Activated CD8-positive, alpha-beta T cell treated with anti-CD3 and anti-CD28 coated beads for 36 hours (primary cell): Measurements from ENCODE around the gene ARL10. TPM values are rescaled to one million over a fixed set of nuclear protein-coding genes. Genes with fewer than 3 reads are reported as not detected.

ENCODE experiments used
- ATAC-seq: fragments of 200-7000 bp; cut with Tn5 transposase; one replicate; pipeline ENCODE4 v1.10.0; 2021; ENCODE audit warnings: mild to moderate bottlenecking, moderate library complexity
- CTCF ChIA-PET: fragments of 350-600 bp; sonication (Branson Sonifier 250); formaldehyde crosslinking; loops from one replicate; lab custom pipeline; 2021; ENCODE audit warnings: antibody characterized with exemption; lab: Charles Lee
- POLR2A ChIA-PET: fragments of 350-600 bp; sonication (Branson Sonifier 250); formaldehyde crosslinking; loops from one replicate; lab custom pipeline; 2021; ENCODE audit warnings: antibody characterized with exemption; lab: Charles Lee
- DNase-seq: peaks from one replicate; pipeline ENCODE4 v3.0.0-alpha.2; 2020
- H3K27ac Mint-ChIP-seq: one replicate; pipeline ENCODE4 v1.8.0; 2021; ENCODE audit warnings: mild to moderate bottlenecking, mixed read lengths
- H3K27me3 Mint-ChIP-seq: one replicate; pipeline ENCODE4 v1.8.0; 2021; ENCODE audit warnings: mixed read lengths
- H3K36me3 Mint-ChIP-seq: one replicate; pipeline ENCODE4 v1.8.0; 2021; ENCODE audit warnings: low read depth, mixed read lengths
- H3K4me1 Mint-ChIP-seq: one replicate; pipeline ENCODE4 v1.8.0; 2021; ENCODE audit warnings: low read depth, mixed read lengths
- H3K4me3 Mint-ChIP-seq: one replicate; pipeline ENCODE4 v1.8.0; 2021; ENCODE audit warnings: mild to moderate bottlenecking, moderate library complexity, mixed read lengths
- H3K9me3 Mint-ChIP-seq: one replicate; pipeline ENCODE4 v1.8.0; 2021; ENCODE audit warnings: mixed read lengths
- intact Hi-C: fragments of 100-400 bp; cut with micrococcal nuclease; formaldehyde crosslinking; loops from one replicate; pipeline ENCODE4 v1.10.0; 2022
- total RNA-seq, 2 experiments: library from RNA; stranded (reverse); gene quantifications; one replicate each; pipeline ENCODE4 v1.2.3, GENCODE V29; 2021
- TF ChIP-seq, protein P1 (sequence below): fragments of 200-600 bp; IDR thresholded peaks from one replicate; pipeline ENCODE4 v1.8.0; 2022; ENCODE audit warnings: antibody characterized with exemption, mild to moderate bottlenecking

ARL10 gene
- total RNA-seq, 2 experiments from 2014 or later = 15.6 to 17.0 TPM

DNA sequence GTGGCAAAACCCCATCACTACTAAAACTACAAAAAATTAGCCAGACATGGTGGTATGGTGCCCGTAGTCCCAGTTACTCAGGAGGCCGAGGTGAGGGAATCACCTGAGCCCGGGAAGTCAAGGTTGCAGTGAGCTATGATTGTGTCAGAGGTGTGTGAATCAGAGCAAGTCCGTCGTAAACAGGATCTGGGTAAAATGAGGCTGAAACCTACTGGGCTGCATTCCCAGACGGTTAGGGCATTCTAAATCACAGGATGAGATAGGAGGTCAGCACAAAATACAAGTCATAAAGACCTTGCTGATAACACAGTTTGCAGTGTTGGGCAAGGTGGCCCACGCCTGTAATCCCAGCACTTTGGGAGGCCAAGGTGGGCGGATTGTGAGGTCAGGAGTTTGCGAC, 53.0 kb downstream of the ARL10 start:
- H3K4me1 Mint-ChIP-seq = peaks cover 28% of the 10 kb centered on the region
- ATAC-seq = no peak
- intact Hi-C loops = no loop called here
- DNase-seq = no peak
- H3K9me3 Mint-ChIP-seq = no peaks in the 10 kb centered on the region
- no peaks in the 10 kb centered on the region for H3K36me3 Mint-ChIP-seq
- TF ChIP-seq, protein P1, sequence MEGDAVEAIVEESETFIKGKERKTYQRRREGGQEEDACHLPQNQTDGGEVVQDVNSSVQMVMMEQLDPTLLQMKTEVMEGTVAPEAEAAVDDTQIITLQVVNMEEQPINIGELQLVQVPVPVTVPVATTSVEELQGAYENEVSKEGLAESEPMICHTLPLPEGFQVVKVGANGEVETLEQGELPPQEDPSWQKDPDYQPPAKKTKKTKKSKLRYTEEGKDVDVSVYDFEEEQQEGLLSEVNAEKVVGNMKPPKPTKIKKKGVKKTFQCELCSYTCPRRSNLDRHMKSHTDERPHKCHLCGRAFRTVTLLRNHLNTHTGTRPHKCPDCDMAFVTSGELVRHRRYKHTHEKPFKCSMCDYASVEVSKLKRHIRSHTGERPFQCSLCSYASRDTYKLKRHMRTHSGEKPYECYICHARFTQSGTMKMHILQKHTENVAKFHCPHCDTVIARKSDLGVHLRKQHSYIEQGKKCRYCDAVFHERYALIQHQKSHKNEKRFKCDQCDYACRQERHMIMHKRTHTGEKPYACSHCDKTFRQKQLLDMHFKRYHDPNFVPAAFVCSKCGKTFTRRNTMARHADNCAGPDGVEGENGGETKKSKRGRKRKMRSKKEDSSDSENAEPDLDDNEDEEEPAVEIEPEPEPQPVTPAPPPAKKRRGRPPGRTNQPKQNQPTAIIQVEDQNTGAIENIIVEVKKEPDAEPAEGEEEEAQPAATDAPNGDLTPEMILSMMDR = no peak
- POLR2A ChIA-PET = interaction anchor here (0.9 to 1.0 kb wide), 2 partner anchors 14 to 30 kb away, joined by 3 to 4 read pairs; partner anchors contain the start of gene FAF2
- H3K27ac Mint-ChIP-seq = no peak overlapping the region
- no peak overlapping the region for H3K4me3 Mint-ChIP-seq
- CTCF ChIA-PET = interaction anchor here (1.0 to 2.4 kb wide), 4 partner anchors 8 to 152 kb away, joined by 4 to 12 read pairs (median 7); no protein-coding TSS in a partner anchor
- H3K27me3 Mint-ChIP-seq = peaks cover 2% of the 10 kb centered on the region

GRCh38 chr5:176420086-176420485, 54.8 kb downstream of the ARL10 start:
- no peaks in the 10 kb centered on the region for H3K36me3 Mint-ChIP-seq
- H3K27me3 Mint-ChIP-seq = peaks cover 3% of the 10 kb centered on the region
- H3K4me1 Mint-ChIP-seq = peaks cover 13% of the 10 kb centered on the region
- no peak for ATAC-seq
- ChIA-PET POLR2A (no interaction called here), CTCF (interaction anchor here (1.6 kb wide), 2 partner anchors 27 to 77 kb away, joined by 3 read pairs; no protein-coding TSS in a partner anchor)
- no peak overlapping the region for H3K4me3 Mint-ChIP-seq
- intact Hi-C loops = no loop called here
- TF ChIP-seq, protein P1 = no peak
- H3K27ac Mint-ChIP-seq = no peak overlapping the region
- DNase-seq = no peak
- H3K9me3 Mint-ChIP-seq = no peaks in the 10 kb centered on the region

DNA sequence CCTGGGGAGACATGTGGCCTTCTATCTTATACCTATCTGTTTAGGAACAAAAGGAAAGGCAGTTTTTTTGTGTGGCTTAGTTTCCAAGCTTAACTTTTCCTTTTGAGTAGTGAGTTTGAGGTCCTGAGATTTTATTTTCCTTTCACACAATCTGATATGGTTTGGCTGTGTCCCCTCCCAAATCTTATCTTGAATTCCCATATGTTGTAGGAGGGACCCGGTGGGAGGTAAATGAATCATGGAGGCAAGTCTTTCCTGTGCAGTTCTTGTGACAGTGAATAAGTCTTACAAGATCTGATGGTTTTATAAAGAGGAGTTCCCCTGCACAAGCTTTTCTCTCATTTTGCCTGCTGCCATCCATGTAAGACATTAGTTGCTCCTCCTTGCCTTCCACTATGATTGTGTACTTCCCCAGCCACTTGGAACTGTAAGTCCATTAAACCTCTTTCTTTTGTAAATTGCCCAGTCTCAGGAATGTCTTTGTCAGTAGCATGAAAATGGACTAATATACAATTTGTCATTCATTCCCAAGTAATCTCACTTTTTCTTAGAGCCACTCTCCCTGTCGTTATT, 55.8 kb downstream of the ARL10 start:
- ATAC-seq = no peak
- TF ChIP-seq, protein P1 = no peak
- no peak for DNase-seq
- no peak overlapping the region for H3K4me3 Mint-ChIP-seq
- peaks cover 8% of the 10 kb centered on the region for H3K4me1 Mint-ChIP-seq
- H3K27me3 Mint-ChIP-seq = peaks cover 3% of the 10 kb centered on the region
- intact Hi-C loops = no loop called here
- no peak overlapping the region for H3K27ac Mint-ChIP-seq
- H3K36me3 Mint-ChIP-seq = no peaks in the 10 kb centered on the region
- H3K9me3 Mint-ChIP-seq = peaks cover 5% of the 10 kb centered on the region
- ChIA-PET POLR2A (interaction anchor here (1.1 kb wide), 1 partner anchor 27 kb away, joined by 4 read pairs; no protein-coding TSS in a partner anchor), CTCF (interaction anchor here (1.1 to 1.6 kb wide), 4 partner anchors 9 to 152 kb away, joined by 3 to 6 read pairs (median 4); no protein-coding TSS in a partner anchor)

- peaks cover 5% of the 10 kb centered on the region for H3K9me3 Mint-ChIP-seq
- no peaks in the 10 kb centered on the region for H3K36me3 Mint-ChIP-seq
- no peaks in the 10 kb centered on the region for H3K4me1 Mint-ChIP-seq
- no peak overlapping the region for H3K27ac Mint-ChIP-seq
- intact Hi-C loops = no loop called here
- peaks cover 3% of the 10 kb centered on the region for H3K27me3 Mint-ChIP-seq
- H3K4me3 Mint-ChIP-seq = no peak overlapping the region
- TF ChIP-seq, protein P1 = no peak
- ChIA-PET CTCF (no interaction called here), POLR2A (interaction anchor here (0.6 kb wide), 1 partner anchor 96 kb away, joined by 3 read pairs; no protein-coding TSS in a partner anchor)
- DNase-seq = no peak
- ATAC-seq = no peak
Observed at GRCh38 chr5:176424181-176424580, 58.9 kb downstream of the ARL10 start.

- POLR2A ChIA-PET = no interaction called here
- peaks cover 3% of the 10 kb centered on the region for H3K4me1 Mint-ChIP-seq
- no peak for ATAC-seq
- no peak overlapping the region for H3K4me3 Mint-ChIP-seq
- H3K27me3 Mint-ChIP-seq = peaks cover 3% of the 10 kb centered on the region
- CTCF ChIA-PET = interaction anchor here (1.2 to 3.4 kb wide), 2 partner anchors 8 to 25 kb away, joined by 3 to 12 read pairs; partner anchors contain the start of gene CLTB
- no peak overlapping the region for H3K27ac Mint-ChIP-seq
- intact Hi-C loops = no loop called here
- H3K36me3 Mint-ChIP-seq = no peaks in the 10 kb centered on the region
- peaks cover 5% of the 10 kb centered on the region for H3K9me3 Mint-ChIP-seq
- TF ChIP-seq, protein P1 = no peak
- no peak for DNase-seq
Observed at GRCh38 chr5:176425138-176425537, 59.9 kb downstream of the ARL10 start.
